ENCODE results near the gene UNC5CL.
A peak's percentile ranks its signal among the peaks of the same experiment; 100 is the strongest.
"Not testable (repeated sequence)": the region's sequence is repeated elsewhere in the genome, so short reads cannot be mapped to it uniquely, and the experiment has no call there.

Gene UNC5CL

GRCh38 chr6:41040940-41041536 lies 2.0 kb upstream of the UNC5CL start:
- no peak for DNase-seq (ENCODE audit: low read depth in 1 of 2, low spot score in 1 of 2)

- DNase-seq (ENCODE audit: low read depth in 1 of 2, low spot score in 1 of 2): no peak
These were observed 1.3 kb upstream of the UNC5CL start for GRCh38 chr6:41040101-41040939.

- DNase-seq (ENCODE audit: low read depth in 1 of 2, low spot score in 1 of 2): no peak
These were observed 816 bp downstream of the UNC5CL start for GRCh38 chr6:41038205-41038604.

GRCh38 chr6:41037107-41037900 lies 1.7 kb downstream of the UNC5CL start:
- DNase-seq (ENCODE audit: low read depth in 1 of 2, low spot score in 1 of 2): no peak

- DNase-seq (ENCODE audit: low read depth in 1 of 2, low spot score in 1 of 2): no peak
These were observed 2.4 kb downstream of the UNC5CL start for GRCh38 chr6:41036601-41037000.

GRCh38 chr6:41036186-41036585 lies 2.8 kb downstream of the UNC5CL start:
- DNase-seq (ENCODE audit: low read depth in 1 of 2, low spot score in 1 of 2): no peak

- no peak for DNase-seq (ENCODE audit: low read depth in 1 of 2, low spot score in 1 of 2)
These were observed 5.2 kb downstream of the UNC5CL start for GRCh38 chr6:41033776-41034175.

- no peak for DNase-seq (ENCODE audit: low read depth in 1 of 2, low spot score in 1 of 2)
These were observed 6.2 kb downstream of the UNC5CL start for GRCh38 chr6:41032830-41033229.

- DNase-seq (ENCODE audit: low read depth in 1 of 2, low spot score in 1 of 2): no peak
These were observed 10.2 kb downstream of the UNC5CL start for GRCh38 chr6:41028561-41029412.

- peak; percentile 62 to 63 for DNase-seq (ENCODE audit: low read depth in 1 of 2, low spot score in 1 of 2)
These were observed 11.0 kb downstream of the UNC5CL start for GRCh38 chr6:41027799-41028560.

- no peak for DNase-seq (ENCODE audit: low read depth in 1 of 2, low spot score in 1 of 2)
These were observed 11.8 kb downstream of the UNC5CL start for GRCh38 chr6:41027241-41027640.

GRCh38 chr6:41025966-41026530 lies 13.0 kb downstream of the UNC5CL start:
- DNase-seq (ENCODE audit: low read depth in 1 of 2, low spot score in 1 of 2): no peak

- no peak for DNase-seq (ENCODE audit: low read depth in 1 of 2, low spot score in 1 of 2)
These were observed 15.9 kb downstream of the UNC5CL start for GRCh38 chr6:41023114-41023513.

- no peak for DNase-seq (ENCODE audit: low read depth in 1 of 2, low spot score in 1 of 2)
These were observed 16.7 kb downstream of the UNC5CL start for GRCh38 chr6:41022294-41022693.

GRCh38 chr6:41021832-41022231 lies 17.2 kb downstream of the UNC5CL start:
- no peak for DNase-seq (ENCODE audit: low read depth in 1 of 2, low spot score in 1 of 2)

- DNase-seq (ENCODE audit: low read depth in 1 of 2, low spot score in 1 of 2): no peak
These were observed 21.4 kb downstream of the UNC5CL start for GRCh38 chr6:41017663-41018062.

GRCh38 chr6:41015860-41016259 lies 23.2 kb downstream of the UNC5CL start:
- DNase-seq (ENCODE audit: low read depth in 1 of 2, low spot score in 1 of 2): not testable (repeated sequence)

GRCh38 chr6:41014780-41015179 lies 24.2 kb downstream of the UNC5CL start:
- DNase-seq (ENCODE audit: low read depth in 1 of 2, low spot score in 1 of 2): no peak

- no peak for DNase-seq (ENCODE audit: low read depth in 1 of 2, low spot score in 1 of 2)
These were observed 25.4 kb downstream of the UNC5CL start for GRCh38 chr6:41013466-41014153.

All from activated CD4-positive, alpha-beta T cell treated with anti-CD3 and anti-CD28 coated beads, Interleukin-2, amount 50 U/mL, for 24 hours (primary cell).